Mesenchymal stem cell (in vitro differentiated cells and primary cell): ENCODE data around the gene CASS4.

Experiments
- DNase-seq: peaks from one replicate; pipeline ENCODE4 v3.0.0-alpha.2; 2013
- H2AFZ ChIP-seq: one replicate; pipeline ENCODE4 v1.6.1; 2013; ENCODE audit warnings: low read depth, mild to moderate bottlenecking, control low read depth, inconsistent platforms, low read length, moderate library complexity
- H2AK5ac ChIP-seq: 2 replicates; pipeline ENCODE4 v1.6.1; 2013; ENCODE audit warnings: low read length, moderate library complexity, mild to moderate bottlenecking, inconsistent platforms; ENCODE audit not compliant: severe bottlenecking
- H2BK120ac ChIP-seq: one replicate; pipeline ENCODE4 v1.6.1; 2013; ENCODE audit warnings: low read depth, mild to moderate bottlenecking, inconsistent platforms, low read length, moderate library complexity
- H2BK12ac ChIP-seq, 2 experiments: one replicate each; pipeline ENCODE4 v1.6.1; 2013; ENCODE audit warnings: inconsistent platforms in 2 of 2, low read length in 2 of 2, mild to moderate bottlenecking in 2 of 2, moderate library complexity in 2 of 2, control low read depth in 1 of 2
- H2BK15ac ChIP-seq: one replicate; pipeline ENCODE4 v1.6.1; 2013; ENCODE audit warnings: mild to moderate bottlenecking, low read depth, inconsistent platforms; ENCODE audit not compliant: poor library complexity, severe bottlenecking
- H2BK5ac ChIP-seq: 2 replicates; pipeline ENCODE4 v1.6.1; 2013; ENCODE audit warnings: low read depth, mild to moderate bottlenecking, low read length, control low read depth, inconsistent platforms; ENCODE audit not compliant: poor library complexity, severe bottlenecking
- H3K14ac ChIP-seq, 2 experiments: one replicate each; pipeline ENCODE4 v1.6.1; 2013; ENCODE audit warnings: inconsistent platforms in 2 of 2, low read length in 2 of 2, control low read depth in 1 of 2, mild to moderate bottlenecking in 1 of 2, moderate library complexity in 1 of 2
- H3K18ac ChIP-seq, 2 experiments: one replicate each; pipeline ENCODE4 v1.6.1; 2013; ENCODE audit warnings: inconsistent platforms in 2 of 2, low read length in 2 of 2, control low read depth in 1 of 2, low read depth in 1 of 2, mild to moderate bottlenecking in 1 of 2
- H3K23ac ChIP-seq, 2 experiments: one replicate each; pipeline ENCODE4 v1.6.1; 2013; ENCODE audit warnings: inconsistent platforms in 2 of 2, low read length in 2 of 2, mild to moderate bottlenecking in 2 of 2, moderate library complexity in 2 of 2, control low read depth in 1 of 2
- H3K27ac ChIP-seq: 2 replicates; pipeline ENCODE4 v1.5.1; 2013; ENCODE audit warnings: mild to moderate bottlenecking, moderate library complexity, low read length, control low read depth, inconsistent platforms; ENCODE audit not compliant: poor library complexity, severe bottlenecking
- H3K27me3 ChIP-seq, 2 experiments: 2 replicates each; pipeline versions ENCODE4 v1.6.1 to v1.7.0; 2013; ENCODE audit warnings: low read length in 2 of 2, mild to moderate bottlenecking in 2 of 2, moderate library complexity in 2 of 2, control low read depth in 1 of 2, inconsistent platforms in 1 of 2; ENCODE audit not compliant: control insufficient read depth in 1 of 2, insufficient read depth in 1 of 2
- H3K36me3 ChIP-seq, 2 experiments: 2 replicates each; pipeline versions ENCODE4 v1.6.1 to v1.7.0; 2013; ENCODE audit warnings: low read length in 2 of 2, control low read depth in 1 of 2, inconsistent platforms in 1 of 2, low read depth in 1 of 2, mild to moderate bottlenecking in 1 of 2; ENCODE audit not compliant: insufficient read depth in 2 of 2, control insufficient read depth in 1 of 2
- H3K4ac ChIP-seq, 2 experiments: one replicate each; pipeline ENCODE4 v1.6.1; 2013; ENCODE audit warnings: inconsistent platforms in 2 of 2, low read length in 2 of 2, mild to moderate bottlenecking in 2 of 2, moderate library complexity in 2 of 2, control low read depth in 1 of 2, low read depth in 1 of 2
- H3K4me1 ChIP-seq: 2 replicates; pipeline ENCODE4 v1.6.1; 2013; ENCODE audit warnings: low read depth, low read length, control low read depth; ENCODE audit not compliant: control insufficient read depth, insufficient read depth
- H3K4me2 ChIP-seq: 2 replicates; pipeline ENCODE4 v1.6.1; 2013; ENCODE audit warnings: low read length, mild to moderate bottlenecking, inconsistent platforms; ENCODE audit not compliant: poor library complexity, severe bottlenecking
- H3K4me3 ChIP-seq, 2 experiments: 2 replicates each; pipeline versions ENCODE4 v1.5.1 to v1.7.0; 2013; ENCODE audit warnings: low read length in 2 of 2, mild to moderate bottlenecking in 2 of 2, control low read depth in 1 of 2, low read depth in 1 of 2; ENCODE audit not compliant: insufficient read depth in 1 of 2
- H3K79me1 ChIP-seq: replicated peaks from 2 replicates; pipeline ENCODE4 v1.6.1; 2013; ENCODE audit warnings: mild to moderate bottlenecking, control low read depth, low read length, inconsistent platforms; ENCODE audit not compliant: poor library complexity, severe bottlenecking
- H3K9ac ChIP-seq: 2 replicates; pipeline ENCODE4 v1.7.0; 2013; ENCODE audit warnings: mild to moderate bottlenecking, low read length, moderate library complexity
- H3K9me3 ChIP-seq: 2 replicates; pipeline ENCODE4 v1.7.0; 2013; ENCODE audit warnings: mild to moderate bottlenecking, low read length; ENCODE audit not compliant: control insufficient read depth
- H4K8ac ChIP-seq: one replicate; pipeline ENCODE4 v1.6.1; 2013; ENCODE audit warnings: inconsistent platforms, mild to moderate bottlenecking, low read length, moderate library complexity
- H4K91ac ChIP-seq: one replicate; pipeline ENCODE4 v1.6.1; 2013; ENCODE audit warnings: mild to moderate bottlenecking, low read length, inconsistent platforms
- WGBS: methylation state at CpG from one replicate; pipeline ENCODE4 v1.1.7; 2013; ENCODE audit warnings: mixed read lengths; 5-methylcytosine and 5-hydroxymethylcytosine counted together

Gene CASS4

DNA sequence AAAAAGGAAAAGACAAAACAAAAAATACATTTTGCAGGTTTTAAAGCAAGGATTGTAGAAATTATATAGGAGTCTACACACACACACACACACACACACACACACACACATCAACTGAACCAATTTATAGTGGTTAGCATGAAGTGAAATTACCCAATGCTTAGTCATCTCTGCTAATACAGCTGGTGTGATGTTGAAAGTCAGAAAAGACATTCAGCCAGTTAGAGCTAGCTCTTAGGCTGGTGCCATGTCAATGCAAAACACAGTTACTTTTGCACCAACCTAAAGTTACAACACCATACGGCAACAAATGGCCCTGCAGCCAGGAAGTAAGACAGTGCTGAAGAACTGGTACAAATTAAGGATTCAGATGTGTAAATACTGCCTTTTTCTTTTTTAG is 38.1 kb upstream of the CASS4 start:
- Histone ChIP-seq H3K9ac (peak overlapping the region; percentile 7), H2AK5ac (no peak overlapping the region), H3K23ac (no peak overlapping the region), H3K18ac (no peak overlapping the region), H4K91ac (no peak overlapping the region), H2BK120ac (no peak overlapping the region), H3K79me1 (peaks cover 20% of the 10 kb centered on the region), H3K4ac (no peak overlapping the region), H3K4me2 (no peak overlapping the region), H3K36me3 (peaks cover 6 to 42% of the 10 kb centered on the region in 2 experiments), H3K4me1 (peaks cover 2% of the 10 kb centered on the region), H3K14ac (no peak overlapping the region), H3K4me3 (no peak overlapping the region), H3K9me3 (no peaks in the 10 kb centered on the region), H3K27ac (no peak overlapping the region), H3K27me3 (no peaks in the 10 kb centered on the region), H2AFZ (no peak overlapping the region), H2BK12ac (no peak overlapping the region), H4K8ac (no peak overlapping the region), H2BK15ac (no peak overlapping the region), H2BK5ac (no peak overlapping the region)
- peak; percentile 96 for DNase-seq
- WGBS = no CpG with 5 or more reads among the region's 1 CpG

DNA sequence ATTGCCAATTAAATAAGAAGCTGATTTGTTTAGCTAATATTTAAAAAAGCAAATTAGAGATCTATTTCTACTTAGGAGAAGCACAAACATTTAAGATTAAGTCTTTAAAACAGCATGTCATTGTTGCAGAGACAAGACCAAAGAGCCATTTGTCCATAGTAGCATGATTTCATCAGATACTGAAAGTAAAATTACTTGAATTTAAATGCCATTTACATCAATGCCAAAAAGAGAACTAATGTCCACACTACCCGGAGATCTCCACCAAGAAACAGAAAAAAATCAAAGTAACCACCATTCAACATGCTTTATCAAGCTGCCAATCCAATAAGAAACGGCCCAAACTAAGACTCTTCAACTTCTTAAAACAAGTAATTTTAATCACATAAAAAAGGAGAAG is 35.7 kb upstream of the CASS4 start:
- H2AFZ ChIP-seq = no peak overlapping the region
- H2BK120ac ChIP-seq = no peak overlapping the region
- peaks cover 2% of the 10 kb centered on the region for H3K4me1 ChIP-seq
- peaks cover 2 to 33% of the 10 kb centered on the region in 2 experiments for H3K36me3 ChIP-seq
- no peak overlapping the region for H3K9ac ChIP-seq
- H3K14ac ChIP-seq = no peak overlapping the region
- H3K27me3 ChIP-seq = no peaks in the 10 kb centered on the region
- H3K27ac ChIP-seq = no peak overlapping the region
- H2AK5ac ChIP-seq = no peak overlapping the region
- no peaks in the 10 kb centered on the region for H3K9me3 ChIP-seq
- no peak for DNase-seq
- no peak overlapping the region for H4K91ac ChIP-seq
- 97% methylated on average over 2 of the region's 2 CpGs for WGBS
- peaks cover 19% of the 10 kb centered on the region for H3K79me1 ChIP-seq
- H2BK12ac ChIP-seq = no peak overlapping the region
- no peak overlapping the region for H2BK5ac ChIP-seq
- H3K4me2 ChIP-seq = no peak overlapping the region
- no peak overlapping the region for H3K18ac ChIP-seq
- H2BK15ac ChIP-seq = no peak overlapping the region
- no peak overlapping the region for H4K8ac ChIP-seq
- no peak overlapping the region for H3K23ac ChIP-seq
- no peak overlapping the region for H3K4ac ChIP-seq
- no peak overlapping the region for H3K4me3 ChIP-seq

DNA sequence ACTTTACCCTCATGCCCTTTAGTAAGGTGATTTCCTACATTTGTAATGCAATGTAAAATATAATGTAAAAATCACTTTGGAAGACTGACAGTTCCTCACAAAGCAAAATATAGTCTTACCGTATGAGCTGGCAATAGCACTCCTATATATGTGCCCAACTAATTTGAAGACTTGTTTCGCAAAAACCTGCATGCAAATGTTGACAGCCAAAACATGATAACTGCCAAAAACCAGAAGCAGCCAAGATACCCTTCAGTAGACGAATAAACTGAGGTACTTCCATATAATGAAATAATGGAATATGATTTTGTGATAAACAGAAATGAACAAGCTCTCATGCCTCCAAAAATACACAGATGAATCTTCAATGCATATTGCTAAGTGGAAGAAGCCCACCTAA is 33.7 kb upstream of the CASS4 start:
- H3K36me3 ChIP-seq = peaks cover 8 to 33% of the 10 kb centered on the region in 2 experiments
- no peak overlapping the region for H3K23ac ChIP-seq
- H3K18ac ChIP-seq = no peak overlapping the region
- no peak overlapping the region for H3K27ac ChIP-seq
- no peak for DNase-seq
- H3K9me3 ChIP-seq = no peaks in the 10 kb centered on the region
- no peak overlapping the region for H2AK5ac ChIP-seq
- no peak overlapping the region for H3K14ac ChIP-seq
- H2BK15ac ChIP-seq = no peak overlapping the region
- no peak overlapping the region for H2BK12ac ChIP-seq
- H4K8ac ChIP-seq = no peak overlapping the region
- no peak overlapping the region for H4K91ac ChIP-seq
- H3K4me3 ChIP-seq = no peak overlapping the region
- H2BK5ac ChIP-seq = no peak overlapping the region
- no peak overlapping the region for H3K4me2 ChIP-seq
- H3K4me1 ChIP-seq = peaks cover 2% of the 10 kb centered on the region
- peaks cover 23% of the 10 kb centered on the region for H3K79me1 ChIP-seq
- H2AFZ ChIP-seq = no peak overlapping the region
- H3K4ac ChIP-seq = no peak overlapping the region
- no peak overlapping the region for H3K9ac ChIP-seq
- WGBS = 97% methylated on average over 2 of the region's 3 CpGs
- no peaks in the 10 kb centered on the region for H3K27me3 ChIP-seq
- H2BK120ac ChIP-seq = no peak overlapping the region

DNA sequence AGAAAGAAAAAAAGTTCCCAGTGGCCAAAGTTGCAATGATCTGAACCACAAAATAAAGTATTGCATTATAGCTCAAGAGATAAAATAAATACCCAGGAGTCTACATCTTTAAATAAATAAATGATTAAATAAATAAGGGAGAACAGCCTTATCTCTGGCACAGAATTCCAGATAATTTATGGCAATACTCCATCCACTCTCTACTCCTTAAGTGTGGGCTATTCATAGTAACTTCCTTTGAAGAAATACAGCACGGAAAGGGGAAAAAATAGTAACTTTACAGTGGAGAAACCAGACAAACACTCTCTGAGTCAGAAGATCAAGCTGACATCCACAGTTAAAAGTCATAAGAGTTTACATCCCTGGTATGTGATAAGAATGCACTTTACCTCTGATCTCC is 31.7 kb upstream of the CASS4 start:
- Histone ChIP-seq H3K79me1 (peaks cover 27% of the 10 kb centered on the region), H3K18ac (no peak overlapping the region), H2BK5ac (no peak overlapping the region), H3K4me2 (no peak overlapping the region), H3K27ac (no peak overlapping the region), H3K14ac (no peak overlapping the region), H4K91ac (no peak overlapping the region), H2BK12ac (no peak overlapping the region), H4K8ac (no peak overlapping the region), H3K9me3 (no peaks in the 10 kb centered on the region), H2AFZ (no peak overlapping the region), H2AK5ac (no peak overlapping the region), H3K9ac (no peak overlapping the region), H3K4me1 (no peaks in the 10 kb centered on the region), H2BK120ac (no peak overlapping the region), H3K23ac (no peak overlapping the region), H3K27me3 (no peaks in the 10 kb centered on the region), H3K4me3 (no peak overlapping the region), H3K4ac (no peak overlapping the region), H2BK15ac (no peak overlapping the region), H3K36me3 (peaks cover 10 to 44% of the 10 kb centered on the region in 2 experiments)
- DNase-seq = peak; percentile 83
- no CpG with 5 or more reads among the region's 1 CpG for WGBS
